ENCODE measurements around the gene NECTIN1. TPM values are rescaled to one million over a fixed set of nuclear protein-coding genes. Genes with fewer than 3 reads are reported as not detected.

NECTIN1 gene
- total RNA-seq, 1 donor, result 5.8 TPM

DNA sequence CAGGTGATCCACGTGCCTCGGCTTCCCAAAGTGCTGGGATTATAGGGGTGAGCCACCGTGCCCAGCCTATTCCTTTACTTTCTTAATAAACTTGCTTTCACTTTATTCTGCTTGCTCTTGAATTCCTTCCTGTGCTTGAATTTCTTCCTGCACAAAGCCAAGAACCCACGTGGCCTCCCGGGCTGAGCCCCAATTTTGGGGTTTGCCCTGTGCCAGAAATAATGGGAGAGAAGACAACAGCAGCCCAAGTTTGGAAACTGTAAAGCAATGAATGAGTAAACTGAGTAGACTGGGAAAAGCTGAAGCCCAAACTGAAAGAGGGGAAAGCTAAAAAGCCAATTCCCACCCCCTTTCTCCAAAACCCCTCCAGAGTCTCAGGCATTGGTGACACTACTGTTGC, 136.4 kb downstream of the NECTIN1 start:
- DNase-seq (ENCODE audit: insufficient read length, low spot score, missing footprints), result no peak
- H3K4me2 ChIP-seq (ENCODE audit: insufficient read depth, low read length), result peak overlapping the region; percentile 21
- peaks cover 2% of the 10 kb centered on the region for H3K9me3 ChIP-seq (ENCODE audit: low read depth, low read length)

DNA sequence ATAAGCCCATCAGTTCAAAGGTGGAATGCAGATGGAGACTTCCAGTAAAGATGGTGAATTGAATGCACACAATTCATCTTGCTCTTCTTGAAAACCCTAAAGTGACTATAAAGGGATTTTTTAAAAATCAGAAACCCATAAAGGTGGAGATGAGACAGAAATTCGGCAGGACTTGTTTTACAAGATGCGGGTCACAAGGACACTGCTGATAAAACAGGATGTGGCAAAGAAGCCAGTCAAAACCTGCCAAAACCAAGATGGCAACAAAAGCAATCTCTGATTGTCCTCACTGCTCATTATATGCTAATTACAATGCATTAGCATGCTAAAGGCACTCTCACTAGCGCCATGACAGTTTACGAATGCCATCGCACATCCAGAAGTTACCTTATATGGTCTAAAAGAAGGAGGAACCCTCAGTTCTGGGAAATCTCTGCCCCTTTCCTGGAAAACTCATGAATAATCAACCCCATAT, 137.1 kb downstream of the NECTIN1 start:
- Histone ChIP-seq H3K9me3 (ENCODE audit: low read depth, low read length) (peaks cover 2% of the 10 kb centered on the region), H3K27ac (ENCODE audit: low read depth, low read length) (no peak overlapping the region), H4K20me1 (ENCODE audit: insufficient read depth, low read length) (no peaks in the 10 kb centered on the region), H3K36me3 (ENCODE audit: insufficient read depth, low read length) (no peaks in the 10 kb centered on the region), H2AFZ (ENCODE audit: low read length) (no peak overlapping the region), H3K4me1 (ENCODE audit: insufficient read depth, low read length) (peaks cover 17% of the 10 kb centered on the region), H3K79me2 (ENCODE audit: insufficient read depth, low read length) (no peaks in the 10 kb centered on the region), H3K4me3 (ENCODE audit: insufficient read depth, low read length) (no peak overlapping the region), H3K4me2 (ENCODE audit: insufficient read depth, low read length) (no peak overlapping the region), H3K27me3 (ENCODE audit: insufficient read depth, low read length) (no peaks in the 10 kb centered on the region)
- DNase-seq (ENCODE audit: insufficient read length, low spot score, missing footprints), result no peak
- TF ChIP-seq, protein P1, sequence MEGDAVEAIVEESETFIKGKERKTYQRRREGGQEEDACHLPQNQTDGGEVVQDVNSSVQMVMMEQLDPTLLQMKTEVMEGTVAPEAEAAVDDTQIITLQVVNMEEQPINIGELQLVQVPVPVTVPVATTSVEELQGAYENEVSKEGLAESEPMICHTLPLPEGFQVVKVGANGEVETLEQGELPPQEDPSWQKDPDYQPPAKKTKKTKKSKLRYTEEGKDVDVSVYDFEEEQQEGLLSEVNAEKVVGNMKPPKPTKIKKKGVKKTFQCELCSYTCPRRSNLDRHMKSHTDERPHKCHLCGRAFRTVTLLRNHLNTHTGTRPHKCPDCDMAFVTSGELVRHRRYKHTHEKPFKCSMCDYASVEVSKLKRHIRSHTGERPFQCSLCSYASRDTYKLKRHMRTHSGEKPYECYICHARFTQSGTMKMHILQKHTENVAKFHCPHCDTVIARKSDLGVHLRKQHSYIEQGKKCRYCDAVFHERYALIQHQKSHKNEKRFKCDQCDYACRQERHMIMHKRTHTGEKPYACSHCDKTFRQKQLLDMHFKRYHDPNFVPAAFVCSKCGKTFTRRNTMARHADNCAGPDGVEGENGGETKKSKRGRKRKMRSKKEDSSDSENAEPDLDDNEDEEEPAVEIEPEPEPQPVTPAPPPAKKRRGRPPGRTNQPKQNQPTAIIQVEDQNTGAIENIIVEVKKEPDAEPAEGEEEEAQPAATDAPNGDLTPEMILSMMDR (IDR thresholded peaks at IDR 0.05; ENCODE audit: extremely low read depth, low read depth, low read length), result no peak

More for the DNA sequence above, 136.4 kb downstream of the NECTIN1 start:
- H3K36me3 ChIP-seq (ENCODE audit: insufficient read depth, low read length), result no peaks in the 10 kb centered on the region
- H4K20me1 ChIP-seq (ENCODE audit: insufficient read depth, low read length), result no peaks in the 10 kb centered on the region
- H3K27me3 ChIP-seq (ENCODE audit: insufficient read depth, low read length), result no peaks in the 10 kb centered on the region
- H3K4me3 ChIP-seq (ENCODE audit: insufficient read depth, low read length), result no peak overlapping the region
- peaks cover 19% of the 10 kb centered on the region for H3K4me1 ChIP-seq (ENCODE audit: insufficient read depth, low read length)
- H3K27ac ChIP-seq (ENCODE audit: low read depth, low read length), result no peak overlapping the region
- TF ChIP-seq, protein P1 (IDR thresholded peaks at IDR 0.05; ENCODE audit: extremely low read depth, low read depth, low read length), result no peak
- peak overlapping the region; percentile 3 for H2AFZ ChIP-seq (ENCODE audit: low read length)
- H3K79me2 ChIP-seq (ENCODE audit: insufficient read depth, low read length), result no peaks in the 10 kb centered on the region

DNA sequence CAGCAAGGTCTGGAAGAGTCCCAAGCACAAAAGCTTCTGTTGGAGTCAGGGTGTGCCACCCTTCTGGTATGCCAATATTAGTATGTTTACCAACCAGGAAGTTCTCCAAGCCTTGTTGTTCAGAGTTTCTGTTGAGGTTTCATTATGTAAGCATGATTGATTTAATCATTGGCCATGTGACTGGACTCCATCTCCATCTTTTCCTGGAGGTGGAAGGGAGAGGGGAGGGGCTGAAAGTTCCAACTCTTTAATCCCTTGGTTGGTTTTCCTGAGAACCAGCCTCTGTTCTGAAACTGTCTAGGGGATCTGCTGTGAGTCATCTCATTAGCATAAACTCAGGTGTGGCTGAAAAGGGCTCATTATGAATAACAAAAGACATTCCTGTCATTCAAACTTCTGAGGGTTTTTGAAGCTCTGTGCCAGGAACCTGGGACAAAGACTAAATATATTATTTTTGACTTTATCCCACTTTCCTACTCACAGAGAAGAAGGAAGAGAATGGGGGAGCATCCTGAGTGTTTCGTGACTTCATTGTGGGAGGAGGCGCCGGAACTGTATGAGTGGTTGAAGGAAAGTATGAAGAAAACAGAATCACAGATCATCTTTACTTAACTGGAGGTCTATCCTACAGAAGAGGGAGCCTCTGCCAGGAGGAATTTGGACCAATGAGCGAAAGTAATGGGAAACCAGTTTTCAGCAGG, 138.2 kb downstream of the NECTIN1 start:
- TF ChIP-seq, protein P1 (IDR thresholded peaks at IDR 0.05; ENCODE audit: extremely low read depth, low read depth, low read length), result no peak
- no peaks in the 10 kb centered on the region for H4K20me1 ChIP-seq (ENCODE audit: insufficient read depth, low read length)
- H3K27ac ChIP-seq (ENCODE audit: low read depth, low read length), result no peak overlapping the region

DNA sequence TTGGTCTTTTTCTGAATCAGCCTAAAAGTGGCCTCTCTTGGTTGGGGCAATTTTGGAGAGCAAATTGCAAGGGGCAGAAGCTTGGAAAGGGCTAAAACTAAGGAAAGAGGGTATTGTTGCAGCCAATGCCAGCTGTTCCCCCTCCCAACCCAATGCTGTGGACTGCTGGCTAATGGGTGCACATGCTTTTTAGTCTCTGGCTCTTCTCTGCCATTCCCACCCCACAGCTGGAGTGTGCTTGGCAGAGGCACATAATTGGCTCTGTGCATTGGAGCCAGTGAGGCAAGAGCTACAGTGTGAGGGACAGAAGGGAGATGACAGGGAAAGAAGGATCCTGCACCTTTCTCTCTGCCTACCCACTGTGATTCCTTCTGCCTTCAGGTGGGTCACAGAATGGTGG, 140.0 kb downstream of the NECTIN1 start:
- no peaks in the 10 kb centered on the region for H3K36me3 ChIP-seq (ENCODE audit: insufficient read depth, low read length)
- no peak overlapping the region for H3K27ac ChIP-seq (ENCODE audit: low read depth, low read length)
- H3K79me2 ChIP-seq (ENCODE audit: insufficient read depth, low read length), result no peaks in the 10 kb centered on the region
- H4K20me1 ChIP-seq (ENCODE audit: insufficient read depth, low read length), result no peaks in the 10 kb centered on the region
- no peak overlapping the region for H3K4me3 ChIP-seq (ENCODE audit: insufficient read depth, low read length)
- H3K9me3 ChIP-seq (ENCODE audit: low read depth, low read length), result peaks cover 2% of the 10 kb centered on the region
- DNase-seq (ENCODE audit: insufficient read length, low spot score, missing footprints), result no peak
- no peak overlapping the region for H2AFZ ChIP-seq (ENCODE audit: low read length)
- TF ChIP-seq, protein P1 (IDR thresholded peaks at IDR 0.05; ENCODE audit: extremely low read depth, low read depth, low read length), result no peak
- peaks cover 10% of the 10 kb centered on the region for H3K4me1 ChIP-seq (ENCODE audit: insufficient read depth, low read length)
- H3K27me3 ChIP-seq (ENCODE audit: insufficient read depth, low read length), result peaks cover 6% of the 10 kb centered on the region
- H3K4me2 ChIP-seq (ENCODE audit: insufficient read depth, low read length), result no peak overlapping the region

More for the DNA sequence above, 138.2 kb downstream of the NECTIN1 start:
- DNase-seq (ENCODE audit: insufficient read length, low spot score, missing footprints), result no peak
- no peaks in the 10 kb centered on the region for H3K27me3 ChIP-seq (ENCODE audit: insufficient read depth, low read length)
- H3K9me3 ChIP-seq (ENCODE audit: low read depth, low read length), result peaks cover 2% of the 10 kb centered on the region
- H3K79me2 ChIP-seq (ENCODE audit: insufficient read depth, low read length), result no peaks in the 10 kb centered on the region
- no peak overlapping the region for H3K4me2 ChIP-seq (ENCODE audit: insufficient read depth, low read length)
- H3K4me3 ChIP-seq (ENCODE audit: insufficient read depth, low read length), result no peak overlapping the region
- no peak overlapping the region for H2AFZ ChIP-seq (ENCODE audit: low read length)
- no peaks in the 10 kb centered on the region for H3K36me3 ChIP-seq (ENCODE audit: insufficient read depth, low read length)
- H3K4me1 ChIP-seq (ENCODE audit: insufficient read depth, low read length), result peaks cover 17% of the 10 kb centered on the region
